EH (cell line): ENCODE results near the gene ENTPD3.

Source experiments
- DNase-seq: peaks from one replicate; pipeline ENCODE4 v3.0.0-alpha.2; 2015; ENCODE audit warnings: low read depth

Gene ENTPD3

GRCh38 chr3:40387001-40387894, at the start of gene ENTPD3:
Gene ENTPD3 (plus strand): TSS chr3:40387184. CDS start chr3:40388058, 874 bp downstream.
- no peak for DNase-seq

GRCh38 chr3:40339871-40340270, 47.1 kb upstream of the ENTPD3 start:
- no peak for DNase-seq

DNA sequence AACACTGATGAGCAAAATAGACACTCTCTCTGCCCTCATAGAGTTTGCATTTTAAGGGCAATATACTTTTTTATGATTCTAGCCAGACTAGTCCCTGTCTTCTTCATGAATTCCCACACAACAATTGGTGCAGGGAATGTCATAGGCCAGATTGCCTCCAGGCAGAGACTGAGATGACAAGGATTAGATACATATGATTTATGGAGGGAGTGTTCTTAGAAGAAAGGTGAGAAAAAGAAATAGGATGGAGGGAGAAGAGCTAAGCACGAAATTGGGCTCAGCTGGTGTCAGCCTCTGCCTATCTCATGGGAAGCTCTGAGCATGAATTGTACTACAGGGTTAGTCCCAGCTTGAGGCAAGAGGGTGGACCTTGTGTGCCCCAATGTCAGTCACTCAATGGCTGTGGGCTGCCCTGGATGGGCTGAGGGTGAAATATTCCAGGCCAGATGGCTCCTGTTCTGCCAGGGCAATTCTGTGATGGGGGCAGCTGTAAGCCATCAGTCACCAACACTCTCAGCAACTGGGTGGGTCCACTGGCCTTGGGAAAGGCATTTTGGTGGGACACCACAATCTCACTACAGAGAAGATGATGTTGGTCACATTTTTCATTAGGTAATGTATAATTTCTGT, 46.3 kb upstream of the ENTPD3 start:
- no peak for DNase-seq

DNA sequence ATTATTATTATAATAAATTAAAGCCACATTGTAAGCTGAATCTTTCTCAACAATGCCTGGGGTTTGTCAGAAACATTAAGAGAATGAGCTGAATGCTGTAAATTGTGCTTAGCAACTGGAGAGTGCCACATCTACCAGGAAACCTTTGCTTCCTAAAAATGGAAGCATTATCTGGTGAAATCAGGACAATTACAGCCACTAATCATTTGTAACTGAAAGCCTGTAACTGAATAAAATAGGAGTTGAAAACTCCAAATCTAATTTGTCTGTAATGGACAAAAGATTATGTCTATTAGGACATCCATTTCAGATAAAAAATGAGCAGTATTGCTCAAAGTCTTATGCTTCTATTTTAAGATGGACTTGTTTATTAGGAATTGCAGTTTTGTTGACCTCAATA, 45.3 kb upstream of the ENTPD3 start:
- no peak for DNase-seq

GRCh38 chr3:40350529-40350928, 36.5 kb upstream of the ENTPD3 start:
- DNase-seq: no peak

GRCh38 chr3:40355410-40355809, 31.6 kb upstream of the ENTPD3 start:
- no peak for DNase-seq

DNA sequence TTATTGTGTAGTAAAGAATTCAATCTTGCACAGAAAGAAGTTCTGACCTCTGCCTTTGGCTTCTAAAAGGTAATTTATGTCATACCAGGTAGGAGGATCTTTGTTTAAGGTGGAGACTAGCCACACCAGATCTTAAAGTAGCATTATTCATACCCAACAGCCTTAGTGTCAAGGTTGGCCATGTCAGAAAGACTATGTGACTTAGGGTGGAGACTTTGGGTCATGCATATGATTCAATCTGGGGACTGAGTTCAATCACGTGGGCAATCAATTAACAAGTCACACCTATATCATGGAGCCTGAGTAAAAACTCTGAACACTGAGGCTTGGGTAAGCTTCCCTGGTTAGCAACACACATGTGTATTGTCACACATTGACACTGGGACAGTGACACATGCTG, 28.5 kb upstream of the ENTPD3 start:
- no peak for DNase-seq

- DNase-seq: no peak
Observed at GRCh38 chr3:40363674-40364073, 23.3 kb upstream of the ENTPD3 start.

GRCh38 chr3:40366203-40367162, 20.5 kb upstream of the ENTPD3 start:
- DNase-seq: no peak

- no peak for DNase-seq
Observed at GRCh38 chr3:40369716-40370115, 17.3 kb upstream of the ENTPD3 start.

- DNase-seq: no peak
Observed at GRCh38 chr3:40377822-40378221, 9.2 kb upstream of the ENTPD3 start.

- DNase-seq: no peak
Observed at GRCh38 chr3:40379674-40380306, 7.2 kb upstream of the ENTPD3 start.

GRCh38 chr3:40381904-40382616, 4.9 kb upstream of the ENTPD3 start:
- no peak for DNase-seq

GRCh38 chr3:40382617-40382979, 4.4 kb upstream of the ENTPD3 start:
- DNase-seq: no peak

GRCh38 chr3:40386213-40386612, 771 bp upstream of the ENTPD3 start:
- no peak for DNase-seq

GRCh38 chr3:40387895-40388254, 891 bp downstream of the ENTPD3 start:
- no peak for DNase-seq

GRCh38 chr3:40396406-40396805, 9.4 kb downstream of the ENTPD3 start:
- no peak for DNase-seq

DNA sequence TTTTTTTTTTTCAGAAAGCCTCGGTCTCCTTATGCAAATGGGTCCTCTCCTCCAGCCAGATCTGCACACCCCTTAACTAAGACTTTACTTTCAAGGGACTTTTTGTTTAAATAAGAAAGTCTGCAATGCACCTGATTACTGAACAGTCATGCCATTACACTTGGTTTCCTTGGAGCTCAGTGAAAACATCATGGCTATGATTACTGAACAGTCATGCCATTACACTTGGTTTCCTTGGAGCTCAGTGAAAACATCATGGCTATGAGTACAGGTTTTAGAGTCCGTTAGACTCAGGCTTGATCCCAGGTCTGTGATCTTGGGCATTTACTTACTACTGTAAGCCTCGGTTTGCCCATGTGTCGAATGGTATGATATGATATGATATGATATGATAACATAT, 10.1 kb downstream of the ENTPD3 start:
- DNase-seq: no peak

DNA sequence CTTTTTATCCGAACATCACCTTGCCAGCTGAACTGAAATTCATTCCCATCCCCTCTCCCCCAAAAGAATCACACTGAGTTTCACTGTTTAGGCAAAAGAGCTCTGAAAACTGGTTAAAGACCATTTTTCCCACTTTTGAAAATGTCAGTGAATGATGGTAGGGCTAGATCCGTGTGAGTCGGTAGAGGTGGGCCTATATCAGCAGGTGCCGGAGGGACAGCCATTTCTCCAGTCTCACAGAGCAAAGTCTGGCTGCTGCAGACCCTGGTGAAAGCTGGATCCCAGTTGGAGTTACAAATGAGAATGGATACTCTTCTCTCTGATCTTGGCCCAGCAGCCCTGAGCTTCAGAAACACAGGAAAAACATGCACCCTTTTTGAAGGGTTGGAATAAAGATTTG, 10.9 kb downstream of the ENTPD3 start:
- DNase-seq: no peak

- no peak for DNase-seq
Observed at GRCh38 chr3:40398346-40398745, 11.4 kb downstream of the ENTPD3 start.

GRCh38 chr3:40404591-40405198, 17.7 kb downstream of the ENTPD3 start:
- no peak for DNase-seq
